Endodermal cell (in vitro differentiated cells): Measurements from ENCODE around the gene MOB2. TPM values are rescaled to one million over a fixed set of nuclear protein-coding genes. Genes with fewer than 3 reads are reported as not detected.
A peak's percentile ranks its signal among the peaks of the same experiment; 100 is the strongest.

Experiments used
- DNase-seq: peaks from one replicate; pipeline ENCODE4 v3.0.0-alpha.2; 2017
- H3K27ac ChIP-seq: 2 replicates; pipeline ENCODE4 v1.5.1; 2013; ENCODE audit warnings: mild to moderate bottlenecking, low read depth, low read length, moderate library complexity
- H3K27me3 ChIP-seq: 2 replicates; pipeline ENCODE4 v1.6.1; 2013; ENCODE audit warnings: mild to moderate bottlenecking, low read length, moderate library complexity; ENCODE audit not compliant: insufficient read depth, control insufficient read depth, poor library complexity, severe bottlenecking
- H3K36me3 ChIP-seq: 2 replicates; pipeline ENCODE4 v1.7.0; 2013; ENCODE audit warnings: mild to moderate bottlenecking, low read length, moderate library complexity; ENCODE audit not compliant: control insufficient read depth, insufficient read depth
- H3K4me1 ChIP-seq: one replicate; pipeline ENCODE4 v1.7.0; 2013; ENCODE audit warnings: low read length; ENCODE audit not compliant: control insufficient read depth, insufficient read depth
- H3K4me3 ChIP-seq: 2 replicates; pipeline ENCODE4 v1.5.1; 2013; ENCODE audit warnings: mild to moderate bottlenecking, low read length, moderate library complexity
- H3K9ac ChIP-seq: 2 replicates; pipeline ENCODE4 v1.6.1; 2013; ENCODE audit warnings: mild to moderate bottlenecking, low read length, moderate library complexity; ENCODE audit not compliant: poor library complexity, severe bottlenecking; ENCODE audit errors: extremely low read depth
- H3K9me3 ChIP-seq: 2 replicates; pipeline ENCODE4 v1.6.1; 2013; ENCODE audit warnings: mild to moderate bottlenecking, low read length, moderate library complexity; ENCODE audit not compliant: control insufficient read depth
- H3K27ac Mint-ChIP-seq: 2 replicates; pipeline ENCODE4 v1.8.0; 2020; ENCODE audit warnings: mixed read lengths
- H3K27me3 Mint-ChIP-seq: 2 replicates; pipeline ENCODE4 v1.8.0; 2021; ENCODE audit warnings: mild to moderate bottlenecking, mixed read lengths; ENCODE audit not compliant: insufficient read depth
- H3K36me3 Mint-ChIP-seq: 2 replicates; pipeline ENCODE4 v1.8.0; 2020; ENCODE audit warnings: low read depth, mixed read lengths
- H3K4me1 Mint-ChIP-seq: 2 replicates; pipeline ENCODE4 v1.8.0; 2020; ENCODE audit warnings: mixed read lengths
- H3K4me3 Mint-ChIP-seq: 2 replicates; pipeline ENCODE4 v1.8.0; 2020; ENCODE audit warnings: mild to moderate bottlenecking, moderate library complexity, mixed read lengths
- H3K9me3 Mint-ChIP-seq: 2 replicates; pipeline ENCODE4 v1.8.0; 2020; ENCODE audit warnings: mild to moderate bottlenecking, mixed read lengths
- WGBS, 2 experiments: methylation state at CpG; one replicate each; pipeline versions ENCODE4 v1.1.5 to v1.1.7; 2013; ENCODE audit warnings: missing lambda C conversion rate in 2 of 2, mixed read lengths in 1 of 2; ENCODE audit not compliant: insufficient coverage in 1 of 2, insufficient read length in 1 of 2; 5-methylcytosine and 5-hydroxymethylcytosine counted together
- total RNA-seq, 2 donors: library from RNA; stranded (reverse); fragmentation: NEBNext Ultra II Directional in 1 of 2; extraction: Animal tissue kit (Norgen Biotek cat#: 25700) in 1 of 2; gene quantifications; 2 replicates in 1 of 2; 3 replicates in 1 of 2; pipeline ENCODE4 v1.2.1, GENCODE V29; 2021
- TF ChIP-seq, protein P1 (sequence below): fragments of 200-600 bp; sonication (generic); conservative IDR thresholded peaks from 2 replicates; pipeline ENCODE4 v1.5.0; 2021; ENCODE audit warnings: antibody characterized with exemption, mild to moderate bottlenecking

MOB2 gene
- total RNA-seq, 2 donors from 2014 or later, result 23.9 to 25.4 TPM

GRCh38 chr11:1503708-1504104, 17.1 kb upstream of the MOB2 start:
- DNase-seq, result no peak
- Histone ChIP-seq H3K4me1 (peaks cover 7% of the 10 kb centered on the region), H3K27me3 (no peaks in the 10 kb centered on the region), H3K27ac (no peak overlapping the region), H3K36me3 (no peaks in the 10 kb centered on the region), H3K9ac (no peak overlapping the region), H3K9me3 (no peaks in the 10 kb centered on the region), H3K4me3 (no peak overlapping the region)
- Mint-ChIP-seq H3K4me3 (no peak overlapping the region), H3K36me3 (peaks cover 14% of the 10 kb centered on the region), H3K4me1 (peaks cover 7% of the 10 kb centered on the region), H3K27ac (no peak overlapping the region), H3K9me3 (peaks cover 6% of the 10 kb centered on the region), H3K27me3 (no peaks in the 10 kb centered on the region)
- WGBS, 2 experiments, result 93% methylated on average over 10 to 14 of the region's 14 CpGs
- TF ChIP-seq, protein P1, sequence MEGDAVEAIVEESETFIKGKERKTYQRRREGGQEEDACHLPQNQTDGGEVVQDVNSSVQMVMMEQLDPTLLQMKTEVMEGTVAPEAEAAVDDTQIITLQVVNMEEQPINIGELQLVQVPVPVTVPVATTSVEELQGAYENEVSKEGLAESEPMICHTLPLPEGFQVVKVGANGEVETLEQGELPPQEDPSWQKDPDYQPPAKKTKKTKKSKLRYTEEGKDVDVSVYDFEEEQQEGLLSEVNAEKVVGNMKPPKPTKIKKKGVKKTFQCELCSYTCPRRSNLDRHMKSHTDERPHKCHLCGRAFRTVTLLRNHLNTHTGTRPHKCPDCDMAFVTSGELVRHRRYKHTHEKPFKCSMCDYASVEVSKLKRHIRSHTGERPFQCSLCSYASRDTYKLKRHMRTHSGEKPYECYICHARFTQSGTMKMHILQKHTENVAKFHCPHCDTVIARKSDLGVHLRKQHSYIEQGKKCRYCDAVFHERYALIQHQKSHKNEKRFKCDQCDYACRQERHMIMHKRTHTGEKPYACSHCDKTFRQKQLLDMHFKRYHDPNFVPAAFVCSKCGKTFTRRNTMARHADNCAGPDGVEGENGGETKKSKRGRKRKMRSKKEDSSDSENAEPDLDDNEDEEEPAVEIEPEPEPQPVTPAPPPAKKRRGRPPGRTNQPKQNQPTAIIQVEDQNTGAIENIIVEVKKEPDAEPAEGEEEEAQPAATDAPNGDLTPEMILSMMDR, result no peak

- no peaks in the 10 kb centered on the region for H3K27me3 ChIP-seq
- H3K9ac ChIP-seq, result no peak overlapping the region
- Mint-ChIP-seq H3K36me3 (peaks cover 14% of the 10 kb centered on the region), H3K4me3 (no peak overlapping the region), H3K27ac (no peak overlapping the region), H3K9me3 (peaks cover 6% of the 10 kb centered on the region), H3K4me1 (peaks cover 7% of the 10 kb centered on the region), H3K27me3 (no peaks in the 10 kb centered on the region)
- H3K4me1 ChIP-seq, result peaks cover 7% of the 10 kb centered on the region
- 86% methylated on average over 18 to 20 of the region's 20 CpGs for WGBS, 2 experiments
- no peak overlapping the region for H3K4me3 ChIP-seq
- no peak for DNase-seq
- H3K36me3 ChIP-seq, result no peaks in the 10 kb centered on the region
- H3K27ac ChIP-seq, result peak overlapping the region; percentile 53
- TF ChIP-seq, protein P1, result no peak
- no peaks in the 10 kb centered on the region for H3K9me3 ChIP-seq
Measured at GRCh38 chr11:1502954-1503707, 16.6 kb upstream of the MOB2 start.

DNA sequence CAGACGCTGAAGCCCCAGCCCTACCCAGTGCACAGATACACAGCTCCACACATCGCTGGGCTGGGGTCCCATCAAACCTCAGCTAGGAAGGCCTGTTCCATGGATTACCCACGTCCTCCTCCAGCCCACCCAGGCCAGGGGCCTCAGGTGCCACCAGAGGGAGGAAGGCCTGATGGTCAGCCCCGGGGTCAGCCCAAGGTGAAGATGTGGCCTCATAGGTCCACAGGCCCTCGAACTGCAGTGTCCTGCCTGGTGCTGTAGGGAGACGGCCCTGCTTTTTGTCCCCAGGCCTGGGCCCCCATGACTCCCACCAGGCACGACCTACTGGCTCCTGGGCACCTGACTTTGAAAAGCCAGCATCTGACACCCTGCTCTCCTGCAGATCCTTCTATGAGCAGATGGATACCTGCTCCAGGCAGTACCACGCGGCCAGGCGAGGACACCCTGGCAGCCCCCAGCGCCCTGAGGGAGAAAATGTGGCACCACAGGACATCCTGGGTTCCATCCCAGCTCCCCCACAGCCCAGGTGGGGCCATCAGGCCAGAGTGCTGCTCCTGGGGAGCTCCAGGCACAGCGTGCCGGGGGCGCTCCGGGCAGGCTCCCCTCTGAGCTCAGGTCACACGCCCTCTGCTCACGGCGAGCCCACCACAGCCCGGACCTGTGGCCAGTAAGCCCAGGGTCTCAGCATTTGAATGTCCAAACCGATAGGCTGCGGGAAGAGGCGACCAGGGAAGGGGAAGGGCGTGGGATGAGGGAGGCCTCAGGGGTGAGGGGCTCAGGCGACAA, 15.8 kb upstream of the MOB2 start:
- Mint-ChIP-seq H3K9me3 (peaks cover 6% of the 10 kb centered on the region), H3K36me3 (peaks cover 14% of the 10 kb centered on the region), H3K4me1 (peaks cover 2% of the 10 kb centered on the region), H3K27ac (no peak overlapping the region), H3K27me3 (no peaks in the 10 kb centered on the region), H3K4me3 (no peak overlapping the region)
- H3K4me1 ChIP-seq, result peaks cover under 1% of the 10 kb centered on the region
- WGBS, 2 experiments, result 92 to 93% methylated on average over 15 to 24 of the region's 24 CpGs
- no peak overlapping the region for H3K9ac ChIP-seq
- no peaks in the 10 kb centered on the region for H3K9me3 ChIP-seq
- H3K27me3 ChIP-seq, result no peaks in the 10 kb centered on the region
- no peaks in the 10 kb centered on the region for H3K36me3 ChIP-seq
- no peak overlapping the region for H3K4me3 ChIP-seq
- H3K27ac ChIP-seq, result peak overlapping the region; percentile 53
- DNase-seq, result no peak
- TF ChIP-seq, protein P1, result no peak
